H9 (cell line): ENCODE results near the gene LRRC3. TPM values are rescaled to one million over a fixed set of nuclear protein-coding genes. Genes with fewer than 3 reads are reported as not detected.

Source experiments
- DNase-seq: peaks from one replicate; pipeline ENCODE4 v3.0.0-alpha.2; 2017
- H2AFZ ChIP-seq: one replicate; pipeline ENCODE4 v1.6.1; 2013; ENCODE audit warnings: mild to moderate bottlenecking, low read length, control low read depth, moderate library complexity
- H2AK5ac ChIP-seq: 2 replicates; pipeline ENCODE4 v1.6.1; 2013; ENCODE audit warnings: low read length, control low read depth, mixed read lengths; ENCODE audit not compliant: insufficient read length
- H2BK120ac ChIP-seq: one replicate; pipeline ENCODE4 v1.6.1; 2013; ENCODE audit warnings: low read depth, mild to moderate bottlenecking, low read length, control low read depth, inconsistent platforms; ENCODE audit not compliant: poor library complexity, severe bottlenecking
- H2BK12ac ChIP-seq: 2 replicates; pipeline ENCODE4 v1.6.1; 2013; ENCODE audit warnings: low read length, control low read depth, mixed read lengths, low read depth; ENCODE audit not compliant: insufficient read length
- H2BK15ac ChIP-seq: 2 replicates; pipeline ENCODE4 v1.6.1; 2013; ENCODE audit warnings: low read depth, low read length, control low read depth
- H2BK20ac ChIP-seq: one replicate; pipeline ENCODE4 v1.6.1; 2013; ENCODE audit warnings: low read depth, mild to moderate bottlenecking, low read length, control low read depth, inconsistent platforms; ENCODE audit not compliant: poor library complexity, severe bottlenecking
- H2BK5ac ChIP-seq: 2 replicates; pipeline ENCODE4 v1.6.1; 2013; ENCODE audit warnings: low read length, control low read depth, mixed read lengths; ENCODE audit not compliant: insufficient read length
- H3K14ac ChIP-seq: 2 replicates; pipeline ENCODE4 v1.6.1; 2013; ENCODE audit warnings: low read length, control low read depth; ENCODE audit not compliant: insufficient read depth
- H3K18ac ChIP-seq: 2 replicates; pipeline ENCODE4 v1.6.1; 2013; ENCODE audit warnings: low read depth, mild to moderate bottlenecking, mixed read lengths, low read length, control low read depth; ENCODE audit not compliant: insufficient read length
- H3K23ac ChIP-seq: 2 replicates; pipeline ENCODE4 v1.6.1; 2013; ENCODE audit warnings: low read length, control low read depth, mixed read lengths, low read depth; ENCODE audit not compliant: insufficient read length
- H3K23me2 ChIP-seq: 2 replicates; pipeline ENCODE4 v1.6.1; 2013; ENCODE audit warnings: low read depth, mild to moderate bottlenecking, mixed read lengths, low read length, control low read depth; ENCODE audit not compliant: insufficient read length, poor library complexity, severe bottlenecking
- H3K27ac ChIP-seq: 2 replicates; pipeline ENCODE4 v1.5.1; 2013; ENCODE audit warnings: low read length, control low read depth, mixed read lengths, low read depth; ENCODE audit not compliant: insufficient read length
- H3K27me3 ChIP-seq: 2 replicates; pipeline ENCODE4 v1.6.1; 2013; ENCODE audit warnings: low read length, control low read depth, inconsistent platforms; ENCODE audit not compliant: insufficient read depth
- H3K4ac ChIP-seq: 2 replicates; pipeline ENCODE4 v1.6.1; 2013; ENCODE audit warnings: low read depth, mild to moderate bottlenecking, control low read depth, inconsistent platforms, low read length, moderate library complexity
- H3K4me1 ChIP-seq: 2 replicates; pipeline ENCODE4 v1.6.1; 2013; ENCODE audit warnings: low read length, control low read depth, inconsistent platforms; ENCODE audit not compliant: insufficient read depth
- H3K4me2 ChIP-seq: 2 replicates; pipeline ENCODE4 v1.6.1; 2013; ENCODE audit warnings: low read length, control low read depth, mixed read lengths; ENCODE audit not compliant: insufficient read length, insufficient read depth
- H3K56ac ChIP-seq: 2 replicates; pipeline ENCODE4 v1.6.1; 2013; ENCODE audit warnings: low read depth, mild to moderate bottlenecking, mixed read lengths, low read length, control low read depth; ENCODE audit not compliant: insufficient read length
- H3K79me1 ChIP-seq: 2 replicates; pipeline ENCODE4 v1.6.1; 2013; ENCODE audit warnings: low read depth, mild to moderate bottlenecking, moderate library complexity, low read length, control low read depth, inconsistent platforms; ENCODE audit not compliant: insufficient read depth, poor library complexity, severe bottlenecking
- H3K79me2 ChIP-seq: 2 replicates; pipeline ENCODE4 v1.6.1; 2013; ENCODE audit warnings: low read length, control low read depth, inconsistent platforms; ENCODE audit not compliant: insufficient read depth
- H3K9ac ChIP-seq: 2 replicates; pipeline ENCODE4 v1.6.1; 2013; ENCODE audit warnings: low read length, control low read depth, mixed read lengths; ENCODE audit not compliant: insufficient read length; ENCODE audit errors: extremely low read depth
- H3K9me3 ChIP-seq: one replicate; pipeline ENCODE4 v1.6.1; 2013; ENCODE audit warnings: low read depth, low read length, inconsistent platforms; ENCODE audit not compliant: control insufficient read depth
- H3T11ph ChIP-seq: one replicate; pipeline ENCODE4 v1.6.1; 2013; ENCODE audit warnings: mild to moderate bottlenecking, low read length, control low read depth, inconsistent platforms
- H4K20me1 ChIP-seq: one replicate; pipeline ENCODE4 v1.6.1; 2013; ENCODE audit not compliant: control insufficient read depth, insufficient read length, insufficient read depth
- H4K5ac ChIP-seq: 2 replicates; pipeline ENCODE4 v1.6.1; 2013; ENCODE audit warnings: low read depth, mild to moderate bottlenecking, mixed read lengths, low read length, control low read depth; ENCODE audit not compliant: insufficient read length
- H4K8ac ChIP-seq: replicated peaks from 2 replicates; pipeline ENCODE4 v1.6.1; 2013; ENCODE audit warnings: low read length, control low read depth, mixed read lengths, low read depth; ENCODE audit not compliant: insufficient read length
- H4K91ac ChIP-seq: 2 replicates; pipeline ENCODE4 v1.6.1; 2013; ENCODE audit warnings: low read depth, mild to moderate bottlenecking, moderate library complexity, mixed read lengths, low read length, control low read depth; ENCODE audit not compliant: insufficient read length
- H3K27ac Mint-ChIP-seq, 3 experiments: 2 replicates in 2 of 3; 3 replicates in 1 of 3; pipeline ENCODE4 v1.8.0; 2020 to 2021; ENCODE audit warnings: mixed read lengths in 3 of 3, mild to moderate bottlenecking in 1 of 3, moderate library complexity in 1 of 3
- H3K27me3 Mint-ChIP-seq: 2 replicates; pipeline ENCODE4 v1.8.0; 2021; ENCODE audit warnings: low read depth, mild to moderate bottlenecking, moderate library complexity, mixed read lengths
- H3K36me3 Mint-ChIP-seq, 3 experiments: 2 replicates in 2 of 3; 3 replicates in 1 of 3; pipeline ENCODE4 v1.8.0; 2020 to 2021; ENCODE audit warnings: low read depth in 3 of 3, mixed read lengths in 3 of 3; ENCODE audit not compliant: insufficient read depth in 1 of 3
- H3K4me1 Mint-ChIP-seq, 2 experiments: 2 replicates each; pipeline ENCODE4 v1.8.0; 2020; ENCODE audit warnings: mixed read lengths in 2 of 2
- H3K4me3 Mint-ChIP-seq, 2 experiments: 2 replicates in 1 of 2; 3 replicates in 1 of 2; pipeline ENCODE4 v1.8.0; 2020 to 2021; ENCODE audit warnings: mild to moderate bottlenecking in 2 of 2, mixed read lengths in 2 of 2, moderate library complexity in 1 of 2
- H3K9me3 Mint-ChIP-seq, 2 experiments: 2 replicates in 1 of 2; 3 replicates in 1 of 2; pipeline ENCODE4 v1.8.0; 2020; ENCODE audit warnings: mild to moderate bottlenecking in 2 of 2, mixed read lengths in 2 of 2, moderate library complexity in 1 of 2
- WGBS: extraction: QIAGEN DNeasy Blood & Tissue Kit; methylation state at CpG from one replicate; pipeline ENCODE4 v1.1.7; 2013; ENCODE audit warnings: missing lambda C conversion rate, low lambda C conversion rate, mixed read lengths; ENCODE audit not compliant: insufficient read length; ENCODE audit errors: extremely low coverage; 5-methylcytosine and 5-hydroxymethylcytosine counted together
- total RNA-seq: library from RNA; stranded (reverse); gene quantifications from 2 replicates; pipeline ENCODE4 v1.2.1, GENCODE V29; 2021
- TF ChIP-seq, protein P1 (sequence below): fragments of 200-600 bp; sonication (generic); conservative IDR thresholded peaks from 3 replicates; pipeline ENCODE4 v1.8.0; 2021; ENCODE audit warnings: antibody characterized with exemption, mild to moderate bottlenecking

LRRC3 gene
- total RNA-seq, 1 experiment from 2014 or later = 3.1 TPM

DNA sequence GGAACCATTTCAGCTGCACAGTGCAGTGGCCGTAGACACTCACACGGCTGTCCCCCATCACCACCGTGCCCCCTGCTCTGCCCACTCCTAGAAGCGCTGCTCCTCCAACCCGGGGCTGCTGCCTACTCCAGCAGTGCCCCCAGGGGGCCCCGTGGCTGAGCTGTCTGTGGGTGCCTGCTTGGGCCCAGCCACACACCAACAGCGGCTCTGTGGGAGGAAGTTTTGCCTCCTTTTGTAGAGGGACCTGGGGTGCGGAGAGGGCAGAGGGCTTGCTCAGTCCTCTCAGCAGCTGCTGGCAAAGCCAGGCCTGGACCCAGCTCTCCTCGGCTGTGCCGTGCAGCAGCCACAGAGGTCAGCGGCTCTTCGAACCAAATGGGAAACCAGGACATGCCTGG is 11.4 kb upstream of the LRRC3 start:
- no peak overlapping the region for H2AK5ac ChIP-seq
- no peak overlapping the region for H3K4me2 ChIP-seq
- H3K4me3 Mint-ChIP-seq = no peak overlapping the region
- H3K27ac ChIP-seq = no peak overlapping the region
- no peak overlapping the region for H4K5ac ChIP-seq
- H4K20me1 ChIP-seq = no peaks in the 10 kb centered on the region
- H3K36me3 Mint-ChIP-seq = no peaks in the 10 kb centered on the region; a peak in 1 of 7 replicates
- H3T11ph ChIP-seq = no peak overlapping the region
- H2BK5ac ChIP-seq = no peak overlapping the region
- H4K8ac ChIP-seq = no peak overlapping the region
- no peaks in the 10 kb centered on the region for H3K9me3 Mint-ChIP-seq
- H3K9me3 ChIP-seq = no peaks in the 10 kb centered on the region
- no peaks in the 10 kb centered on the region for H3K79me1 ChIP-seq
- H3K27me3 ChIP-seq = no peaks in the 10 kb centered on the region
- H3K56ac ChIP-seq = no peak overlapping the region
- H3K4me1 ChIP-seq = no peaks in the 10 kb centered on the region
- H3K4me1 Mint-ChIP-seq = peaks cover 2 to 6% of the 10 kb centered on the region in 2 experiments; a peak in 1 of 4 replicates
- no peak overlapping the region for H3K23ac ChIP-seq
- no peak overlapping the region for H2BK20ac ChIP-seq
- no peaks in the 10 kb centered on the region for H3K23me2 ChIP-seq
- peaks cover under 1% of the 10 kb centered on the region; the same call in 1 of the 2 replicates for H3K27me3 Mint-ChIP-seq
- H2BK120ac ChIP-seq = no peak overlapping the region
- DNase-seq = no peak
- H3K18ac ChIP-seq = no peak overlapping the region
- no peak overlapping the region for H2BK15ac ChIP-seq
- no peak overlapping the region for H2BK12ac ChIP-seq
- no peak overlapping the region for H3K9ac ChIP-seq
- H3K14ac ChIP-seq = no peak overlapping the region
- no peak overlapping the region; a peak in 2 of 7 replicates for H3K27ac Mint-ChIP-seq
- WGBS = no CpG with 5 or more reads among the region's 12 CpGs
- TF ChIP-seq, protein P1, sequence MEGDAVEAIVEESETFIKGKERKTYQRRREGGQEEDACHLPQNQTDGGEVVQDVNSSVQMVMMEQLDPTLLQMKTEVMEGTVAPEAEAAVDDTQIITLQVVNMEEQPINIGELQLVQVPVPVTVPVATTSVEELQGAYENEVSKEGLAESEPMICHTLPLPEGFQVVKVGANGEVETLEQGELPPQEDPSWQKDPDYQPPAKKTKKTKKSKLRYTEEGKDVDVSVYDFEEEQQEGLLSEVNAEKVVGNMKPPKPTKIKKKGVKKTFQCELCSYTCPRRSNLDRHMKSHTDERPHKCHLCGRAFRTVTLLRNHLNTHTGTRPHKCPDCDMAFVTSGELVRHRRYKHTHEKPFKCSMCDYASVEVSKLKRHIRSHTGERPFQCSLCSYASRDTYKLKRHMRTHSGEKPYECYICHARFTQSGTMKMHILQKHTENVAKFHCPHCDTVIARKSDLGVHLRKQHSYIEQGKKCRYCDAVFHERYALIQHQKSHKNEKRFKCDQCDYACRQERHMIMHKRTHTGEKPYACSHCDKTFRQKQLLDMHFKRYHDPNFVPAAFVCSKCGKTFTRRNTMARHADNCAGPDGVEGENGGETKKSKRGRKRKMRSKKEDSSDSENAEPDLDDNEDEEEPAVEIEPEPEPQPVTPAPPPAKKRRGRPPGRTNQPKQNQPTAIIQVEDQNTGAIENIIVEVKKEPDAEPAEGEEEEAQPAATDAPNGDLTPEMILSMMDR = no peak
- no peak overlapping the region for H3K4ac ChIP-seq
- H3K79me2 ChIP-seq = no peaks in the 10 kb centered on the region
- H2AFZ ChIP-seq = no peak overlapping the region
- no peak overlapping the region for H4K91ac ChIP-seq
